HEK293 (cell line): ENCODE data around the gene RNF32.

Source experiments
- CTCF ChIP-seq: fragments of 450-650 bp; formaldehyde crosslinking; IDR thresholded peaks from 2 replicates; pipeline ENCODE4 v1.5.1; 2016; ENCODE audit warnings: missing biosample characterization, missing genetic modification characterization
- REPIN1 ChIP-seq: fragments of 450-650 bp; formaldehyde crosslinking; IDR thresholded peaks from 2 replicates; pipeline ENCODE4 v1.5.1; 2017; ENCODE audit warnings: missing biosample characterization, missing genetic modification characterization, low read depth
- YY1 ChIP-seq: fragments of 450-650 bp; formaldehyde crosslinking; IDR thresholded peaks from 2 replicates; pipeline ENCODE4 v1.5.1; 2018; ENCODE audit warnings: missing biosample characterization, missing genetic modification characterization
- ZBTB21 ChIP-seq: fragments of 450-650 bp; formaldehyde crosslinking; IDR thresholded peaks from 2 replicates; pipeline ENCODE4 v1.5.1; 2017; ENCODE audit warnings: missing biosample characterization, missing genetic modification characterization
- ZEB2 ChIP-seq: fragments of 450-650 bp; formaldehyde crosslinking; IDR thresholded peaks from 2 replicates; pipeline ENCODE4 v1.5.1; 2016; ENCODE audit warnings: missing biosample characterization, missing genetic modification characterization
- ZNF157 ChIP-seq: fragments of 450-650 bp; formaldehyde crosslinking; IDR thresholded peaks from 2 replicates; pipeline ENCODE4 v1.5.1; 2016; ENCODE audit warnings: missing biosample characterization, missing genetic modification characterization

DNA sequence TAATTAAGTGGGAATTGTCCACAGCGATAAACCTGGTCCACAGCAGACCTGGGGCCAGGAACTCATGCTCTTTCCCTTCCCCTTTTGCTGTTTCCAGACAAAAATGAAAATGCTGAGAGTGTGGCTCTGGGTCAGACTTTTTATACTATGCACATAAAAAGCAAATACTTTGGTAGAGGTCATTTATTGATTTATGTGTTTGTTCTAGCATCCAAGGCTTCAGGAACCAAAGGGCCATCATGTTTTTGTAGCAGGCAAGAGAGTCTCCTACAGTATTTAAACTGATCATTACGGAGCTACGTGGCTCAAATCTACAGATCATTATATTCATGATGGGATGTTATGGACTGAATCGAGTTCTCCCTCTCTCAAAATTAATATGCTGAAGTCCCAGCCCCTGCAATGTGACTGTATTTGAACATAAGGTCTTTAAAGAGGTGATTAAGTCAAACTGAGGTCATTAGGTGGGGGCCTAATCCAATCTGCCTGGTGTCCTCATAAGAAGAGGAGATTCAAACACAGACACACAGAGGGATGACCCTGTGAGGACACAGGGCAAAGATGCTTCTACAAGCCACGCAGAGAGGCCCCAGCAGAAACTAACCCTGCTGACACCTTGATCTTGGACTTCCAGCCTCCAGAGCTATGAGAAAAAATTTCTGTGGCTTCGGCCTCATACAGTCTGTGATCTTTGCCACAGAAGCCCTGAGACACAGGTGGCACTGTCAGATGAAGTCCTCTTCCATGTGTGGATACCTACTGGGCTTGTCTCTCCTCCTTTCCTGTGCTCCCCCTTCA is 46.1 kb upstream of the RNF32 start:
- TF ChIP-seq ZEB2 (no peak), ZBTB21 (no peak), CTCF (no peak), YY1 (no peak), ZNF157 (tag by site-specific recombination) (no peak), REPIN1 (tag by site-specific recombination) (no peak)
